Fibroblast of peridontal ligament (primary cell): ENCODE measurements around the gene TAGLN2.

Experiments used
- DNase-seq: peaks from one replicate; pipeline ENCODE4 v3.0.0-alpha.2; 2010; ENCODE audit errors: extremely low read depth

Gene TAGLN2

DNA sequence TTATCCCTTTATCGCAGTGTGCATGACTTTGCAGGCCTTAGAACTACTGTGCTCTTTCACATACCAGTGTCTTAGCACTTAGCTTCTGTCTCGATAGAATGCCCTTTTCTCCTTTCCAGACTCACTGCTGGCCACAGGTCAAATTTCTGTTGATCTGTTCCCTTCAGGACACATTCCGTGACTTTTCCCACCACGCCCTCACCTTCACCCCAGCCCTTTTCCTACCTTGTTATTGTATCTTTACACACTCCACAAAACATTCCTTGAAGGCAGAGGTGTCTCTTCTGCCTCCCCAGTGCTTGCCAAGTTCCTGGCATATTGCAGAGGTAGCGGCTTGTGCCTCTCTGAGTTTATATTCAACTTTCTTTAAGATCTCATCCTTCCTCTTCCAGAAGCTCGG lies 23.8 kb upstream of the TAGLN2 start:
- DNase-seq, result no peak

DNA sequence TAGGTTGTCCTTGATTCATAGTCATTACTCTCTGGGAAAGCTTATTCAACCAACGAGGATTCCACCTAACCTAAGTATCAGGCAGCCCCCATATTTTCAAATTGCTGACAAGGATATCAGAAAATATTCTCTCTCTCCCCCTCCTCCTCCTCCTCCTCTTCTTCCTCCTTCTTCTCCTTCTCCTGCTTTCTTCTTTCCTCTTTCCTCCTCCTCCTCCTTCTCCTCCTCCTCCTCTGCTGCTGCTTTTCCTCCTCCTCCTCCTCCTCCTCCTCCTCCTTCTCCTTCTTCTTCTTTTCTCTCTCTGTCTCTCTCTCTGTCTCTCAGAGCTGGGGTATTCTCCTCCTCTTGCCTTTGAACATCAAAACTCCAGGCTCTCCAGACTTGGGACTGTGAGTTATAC lies 22.6 kb upstream of the TAGLN2 start:
- DNase-seq, result no peak

DNA sequence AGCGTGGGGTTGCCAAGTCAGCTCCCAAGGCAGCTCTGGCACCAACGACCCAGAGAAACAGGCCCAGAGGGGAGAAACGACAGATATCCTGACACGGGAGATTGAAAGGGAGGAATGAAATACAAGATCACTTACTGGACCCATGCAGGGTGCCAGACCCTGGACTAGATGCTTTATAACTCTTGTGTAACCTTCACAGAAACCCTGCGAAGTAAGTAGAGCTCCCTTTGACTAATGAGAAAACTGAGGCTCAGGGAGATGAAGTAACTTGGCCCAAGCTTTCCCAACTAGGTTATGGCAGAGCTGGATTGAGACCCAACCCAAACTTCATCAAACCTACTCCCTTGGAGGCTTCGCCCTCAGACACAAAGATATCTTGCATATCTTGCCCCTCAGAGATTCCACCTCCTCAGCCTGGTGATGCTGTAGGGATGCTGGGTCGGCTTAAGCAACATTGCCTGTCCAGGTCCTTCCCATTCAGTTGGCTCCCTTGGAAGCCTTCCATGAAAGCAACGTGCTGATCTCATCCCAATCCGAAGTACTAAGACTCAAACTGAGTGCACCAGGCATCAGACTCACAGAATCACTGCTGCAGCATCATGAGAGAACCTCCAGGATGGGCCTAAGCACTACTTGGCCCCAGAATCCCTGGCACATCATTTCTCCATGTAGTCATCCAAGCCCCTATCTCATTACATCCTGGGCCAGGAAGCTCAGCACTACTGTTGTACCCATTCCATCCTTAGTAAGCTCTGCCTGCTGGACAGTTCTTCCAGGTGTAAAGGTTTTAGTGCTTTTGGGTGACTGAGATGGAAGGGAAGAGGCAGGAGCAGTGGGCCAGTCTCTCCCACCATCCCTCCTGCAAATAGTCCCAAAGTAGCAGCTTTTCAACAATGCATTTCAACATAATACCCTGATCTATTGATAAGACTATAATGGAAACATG lies 21.2 kb upstream of the TAGLN2 start:
- no peak for DNase-seq

DNA sequence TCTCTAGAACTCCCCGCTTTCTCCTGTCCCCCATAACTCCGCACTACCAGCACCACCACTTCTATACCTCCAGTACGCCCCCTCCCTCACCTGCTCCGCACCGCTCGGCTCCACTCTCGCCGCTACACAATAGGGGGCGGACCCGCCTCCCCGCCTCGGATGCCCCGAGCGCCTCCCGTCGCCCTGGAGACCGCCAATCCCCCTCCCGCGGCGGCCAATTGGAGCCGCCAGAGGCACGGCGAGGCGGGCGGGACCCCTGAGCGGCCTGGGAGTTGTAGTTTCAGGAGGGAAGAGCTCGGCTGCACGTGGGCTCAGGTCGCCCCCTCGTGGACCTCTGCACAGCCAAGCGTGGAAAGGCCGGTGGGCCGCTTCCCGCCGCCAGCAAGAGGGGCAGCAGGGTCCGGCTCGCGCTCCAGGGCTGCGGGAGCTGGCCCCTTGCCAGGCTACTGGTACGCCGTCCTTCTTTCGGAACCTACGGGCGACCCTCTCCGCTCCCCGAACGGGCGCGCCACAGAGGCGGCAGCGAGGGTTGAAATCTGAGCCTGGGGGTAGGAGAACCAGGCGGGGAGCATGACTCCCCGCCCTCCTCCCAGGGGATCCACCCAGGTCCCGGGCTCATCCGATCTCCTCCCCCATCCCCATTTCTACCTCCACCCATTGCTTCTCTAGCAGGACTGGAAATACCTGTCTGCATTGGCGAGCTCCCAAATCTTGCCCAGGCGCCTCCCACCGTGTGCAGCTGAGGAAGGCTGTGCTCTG lies 20.4 kb upstream of the TAGLN2 start, which contains the start of gene IGSF9:
Gene IGSF9 (minus strand): TSS at position 131 of the 759 bp plus-strand sequence. CDS start 2,159 bp downstream, outside the sequence.
- DNase-seq, result peak; percentile 29

DNA sequence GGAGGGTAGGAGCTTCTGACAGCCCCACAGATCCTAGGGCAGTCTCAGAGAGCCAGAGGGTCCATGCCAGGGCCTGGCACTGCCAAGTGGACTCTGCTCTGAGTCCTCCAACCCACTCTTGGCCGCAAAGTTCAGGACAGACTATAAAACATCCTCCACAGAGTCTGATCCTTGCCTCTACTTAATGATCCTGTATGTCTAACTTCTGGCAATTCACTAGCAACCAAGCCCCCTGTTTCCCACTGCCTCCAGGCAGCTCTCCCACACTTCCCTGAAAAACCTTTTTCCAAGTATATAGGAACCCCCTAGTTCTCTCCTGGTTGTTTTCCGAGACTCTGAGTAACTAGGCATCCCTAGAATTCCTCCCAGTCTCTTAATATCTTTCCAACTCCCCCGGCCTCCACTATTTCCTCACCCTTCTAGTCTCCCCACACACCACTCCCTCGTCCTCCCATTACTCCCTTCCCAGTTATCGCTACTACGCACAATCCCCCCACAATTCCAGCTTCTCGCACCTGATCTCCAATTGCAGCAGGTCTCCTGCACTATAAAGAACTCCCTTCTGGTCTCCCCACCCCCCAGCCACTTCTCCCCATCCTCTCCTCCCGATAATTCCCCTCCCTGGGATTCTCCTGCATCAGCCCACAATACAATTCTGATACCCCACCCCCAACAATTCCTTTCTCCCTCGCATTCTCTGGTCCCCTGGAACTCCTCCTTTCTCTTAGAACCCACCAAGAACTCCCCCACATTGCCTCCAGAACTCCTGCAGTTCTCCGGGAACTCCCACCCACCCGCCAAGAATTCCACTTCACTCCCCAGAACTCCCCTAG lies 19.5 kb upstream of the TAGLN2 start:
- DNase-seq, result no peak

DNA sequence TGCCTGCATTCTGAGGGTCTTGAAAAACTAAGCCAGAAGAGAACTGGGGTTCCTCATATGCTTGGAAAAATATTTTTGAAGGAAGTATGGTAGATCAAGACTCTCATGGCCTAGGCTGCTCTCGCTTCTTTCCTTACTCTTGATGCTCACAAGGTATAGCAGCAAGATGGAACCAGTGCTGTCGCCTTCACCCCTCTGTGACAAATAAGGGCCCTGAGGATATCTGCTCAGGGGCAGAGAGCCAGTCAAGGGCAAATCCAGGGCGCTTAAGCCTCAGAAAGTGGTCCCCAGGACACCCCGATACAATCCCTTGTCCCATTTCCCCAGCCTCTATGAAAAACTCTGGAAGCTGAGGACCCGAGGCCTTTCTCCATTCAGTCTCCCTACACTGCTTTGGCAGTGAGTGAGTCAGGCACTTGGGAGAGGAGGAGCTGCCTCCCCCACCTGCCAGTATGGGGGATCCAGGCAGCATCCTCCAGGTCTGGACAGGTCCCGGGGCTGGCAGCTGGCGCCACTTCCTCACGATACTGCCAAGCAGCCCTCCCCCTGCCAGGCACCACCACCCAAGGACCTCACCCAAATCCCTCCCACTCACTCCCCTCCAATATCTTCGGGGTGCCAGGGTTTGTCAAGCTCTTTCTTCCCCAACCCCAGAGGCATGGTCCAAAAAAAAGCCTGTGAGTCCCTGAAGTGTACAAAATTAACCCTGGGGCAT lies 18.8 kb upstream of the TAGLN2 start:
- no peak for DNase-seq

DNA sequence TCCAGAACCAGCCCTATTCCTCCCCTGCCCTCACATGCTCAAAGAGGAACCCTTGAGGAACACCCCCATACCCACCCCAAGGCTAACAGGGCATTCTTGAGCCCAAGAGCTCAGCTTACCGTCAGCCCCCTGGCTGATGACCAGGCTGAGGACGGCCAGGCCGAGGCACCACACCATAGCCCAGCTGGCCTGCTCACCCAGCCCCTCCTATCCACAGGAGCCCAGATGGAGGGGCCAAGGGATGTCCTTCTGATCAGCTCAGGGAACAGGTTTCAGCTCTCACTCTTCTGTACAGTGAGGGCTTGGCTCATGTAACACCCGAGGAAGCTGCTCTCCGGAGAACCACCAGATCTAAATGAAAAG lies 18.0 kb upstream of the TAGLN2 start:
- no peak for DNase-seq

DNA sequence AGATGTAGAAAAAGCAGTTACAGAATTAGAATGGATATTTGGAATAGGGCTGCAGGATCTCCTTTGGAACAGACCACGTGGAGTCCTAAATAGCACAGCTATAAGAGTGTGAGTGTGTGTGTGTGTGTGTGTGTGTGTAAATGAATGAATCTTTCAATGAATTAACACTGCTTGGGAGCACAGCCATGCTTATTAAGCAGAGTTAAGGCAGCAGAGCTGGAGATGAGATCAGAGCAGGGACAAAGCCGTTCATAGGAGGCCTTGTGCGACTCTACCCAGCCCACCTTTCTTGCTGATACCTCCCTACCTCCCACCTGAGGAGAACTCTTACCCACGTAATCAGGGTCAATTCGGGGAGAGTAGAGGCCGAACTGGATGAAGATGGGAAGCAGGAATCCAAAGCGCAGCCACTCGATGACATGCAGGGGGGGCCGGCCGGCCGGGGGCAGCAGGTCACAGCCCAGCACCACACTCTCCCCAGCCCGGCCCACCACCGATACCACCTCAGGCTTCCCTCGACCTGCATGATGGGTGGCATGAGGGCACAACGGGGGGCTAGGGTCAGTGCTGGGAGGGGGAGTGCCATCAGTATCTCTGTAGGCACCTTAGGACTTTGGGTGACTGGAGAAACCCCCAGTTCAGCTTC lies 17.4 kb upstream of the TAGLN2 start:
- DNase-seq, result no peak

DNA sequence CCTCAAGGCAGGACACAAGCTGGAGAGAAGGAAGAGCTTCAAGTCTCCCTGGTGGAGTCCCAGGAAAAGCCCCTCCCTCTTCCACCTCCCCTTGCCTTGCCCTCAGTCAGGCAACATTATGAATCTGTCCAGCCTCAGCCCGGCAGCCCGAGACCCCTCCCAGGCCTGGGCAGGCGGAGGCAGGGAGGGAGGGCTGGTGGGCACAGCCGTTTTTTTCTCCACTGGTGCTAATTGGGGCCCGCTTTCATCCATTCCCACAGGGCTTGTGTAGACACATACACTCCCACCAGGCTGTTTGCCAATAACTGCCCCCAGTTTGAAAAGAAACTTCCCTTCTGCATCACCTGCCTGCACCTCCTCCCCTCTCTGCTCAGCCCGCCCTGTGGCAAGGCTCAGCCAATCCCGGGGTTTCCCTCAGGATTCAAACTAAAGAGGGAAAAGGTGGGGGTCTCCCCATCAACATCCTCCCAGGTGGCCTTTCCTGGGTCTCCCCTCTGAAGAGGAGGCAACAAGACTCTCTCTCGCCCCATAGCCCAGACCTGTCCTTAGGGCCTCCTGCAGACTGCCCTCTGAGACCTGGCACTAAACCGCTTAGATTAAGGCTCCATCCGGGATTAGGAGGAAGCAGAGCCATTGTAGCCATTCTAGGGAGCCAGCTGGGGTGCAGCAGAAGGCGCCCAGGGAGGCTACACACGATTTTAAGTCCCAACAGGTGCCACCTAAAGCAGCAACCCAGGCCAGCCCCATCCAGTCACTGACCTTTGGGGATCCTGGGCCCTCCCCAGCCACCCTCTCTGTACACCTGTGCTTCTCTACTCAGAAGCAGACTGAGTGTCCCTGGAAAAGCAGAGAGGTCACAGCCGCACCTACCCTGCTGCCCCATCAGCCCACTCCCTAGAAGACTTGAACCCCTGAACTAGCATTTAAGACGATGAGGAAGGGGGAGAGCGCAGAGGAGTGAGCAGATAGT lies 16.6 kb upstream of the TAGLN2 start:
- no peak for DNase-seq

DNA sequence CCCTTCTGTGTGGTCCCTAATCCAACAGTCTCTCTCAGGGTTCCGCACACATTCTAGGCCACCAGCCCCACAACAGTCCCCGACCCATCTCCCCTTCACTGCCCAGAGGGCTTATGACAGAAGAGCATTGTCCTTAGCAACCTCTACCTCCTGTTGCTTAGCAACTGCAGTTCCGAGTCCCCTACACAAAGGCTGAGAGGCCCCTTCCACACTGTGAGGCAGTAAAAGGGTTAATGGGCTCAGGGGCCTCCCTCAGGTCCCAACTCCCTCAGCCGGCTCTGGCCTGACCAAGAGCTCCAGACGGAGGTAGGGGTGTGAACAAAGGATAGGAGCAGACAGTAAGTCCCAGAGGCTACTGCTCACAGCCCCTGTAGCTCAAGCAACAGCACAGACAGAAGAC lies 15.8 kb upstream of the TAGLN2 start:
- DNase-seq, result no peak

DNA sequence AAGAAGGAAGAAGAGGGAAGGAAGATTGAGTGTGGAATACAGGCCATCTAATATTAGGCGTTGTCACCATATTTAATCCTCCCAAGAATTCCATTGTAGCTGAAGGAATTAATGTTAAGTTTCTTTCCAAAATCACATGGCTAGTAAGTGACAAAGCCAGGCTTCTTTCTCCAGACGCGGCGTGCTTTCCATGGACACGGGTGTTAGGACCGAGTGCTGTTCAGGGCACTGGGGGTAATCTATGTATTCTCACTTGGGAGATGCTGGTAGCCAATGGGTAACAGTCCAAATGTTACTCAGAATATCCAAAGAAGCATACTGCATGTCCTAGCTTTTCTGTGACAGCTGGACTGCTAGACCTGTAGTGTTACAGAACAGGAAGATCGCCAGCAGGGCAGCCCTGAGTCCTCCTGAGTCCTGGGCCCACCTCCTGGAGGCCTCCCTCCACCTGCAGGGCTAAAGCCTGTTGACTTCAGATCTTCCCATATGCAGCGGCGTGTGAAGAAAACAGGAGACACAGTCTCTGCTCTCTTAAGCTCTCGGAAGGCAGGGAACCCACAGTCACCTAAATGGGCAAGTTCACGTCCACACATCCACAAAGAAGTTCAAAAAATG lies 14.8 kb upstream of the TAGLN2 start:
- DNase-seq, result no peak

DNA sequence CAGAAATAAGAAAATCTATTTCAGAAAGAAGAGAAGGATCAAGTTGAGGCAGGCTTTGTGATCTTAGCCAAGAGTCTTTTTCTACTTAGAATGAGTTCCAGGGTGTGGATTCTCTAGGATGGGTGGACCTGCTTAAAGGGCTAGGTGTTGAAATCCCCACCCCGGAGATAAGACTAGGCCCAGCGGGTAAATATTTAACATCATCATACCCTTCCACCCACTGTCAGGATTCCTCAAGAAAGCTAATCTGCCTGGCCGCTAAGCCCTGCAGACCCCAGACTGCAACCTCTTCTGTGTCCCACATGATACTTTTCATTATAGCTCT lies 14.3 kb upstream of the TAGLN2 start:
- no peak for DNase-seq

DNA sequence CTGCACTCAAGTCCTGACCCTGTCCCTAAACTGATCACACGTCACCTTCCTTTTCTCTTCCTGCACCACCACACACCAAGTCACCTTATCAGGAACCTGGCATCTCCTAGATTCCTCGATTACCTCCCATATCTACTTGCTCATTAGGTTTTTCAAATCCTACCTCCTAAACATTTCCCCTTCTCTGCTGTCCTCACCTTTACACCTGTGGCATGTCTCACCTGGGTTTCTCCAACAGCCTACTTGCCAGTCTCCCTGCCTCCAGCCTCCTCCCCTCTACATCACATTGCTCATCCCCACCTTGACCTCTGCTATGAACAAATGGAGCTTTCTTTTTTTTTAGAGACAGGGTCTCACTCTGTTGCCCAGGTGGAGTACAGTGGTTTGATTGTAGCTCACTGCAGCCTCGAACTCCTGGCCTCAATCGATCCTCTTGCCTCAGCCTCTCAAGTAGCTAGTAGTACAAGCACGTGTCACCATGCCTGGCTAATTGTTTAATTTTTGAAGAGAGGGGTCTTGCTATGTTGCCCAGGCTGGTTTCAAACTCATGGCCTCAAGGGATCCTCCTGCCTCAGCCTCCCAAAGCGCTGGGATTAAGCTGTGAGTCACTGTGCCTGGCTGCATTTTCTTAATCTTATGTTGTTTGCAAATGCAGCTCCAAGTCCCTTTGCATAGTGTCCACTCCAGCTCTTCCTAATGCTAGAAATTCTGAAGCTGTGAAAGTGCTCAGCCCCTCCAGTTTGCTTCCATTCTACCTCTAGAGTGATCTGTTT lies 13.8 kb upstream of the TAGLN2 start:
- no peak for DNase-seq

DNA sequence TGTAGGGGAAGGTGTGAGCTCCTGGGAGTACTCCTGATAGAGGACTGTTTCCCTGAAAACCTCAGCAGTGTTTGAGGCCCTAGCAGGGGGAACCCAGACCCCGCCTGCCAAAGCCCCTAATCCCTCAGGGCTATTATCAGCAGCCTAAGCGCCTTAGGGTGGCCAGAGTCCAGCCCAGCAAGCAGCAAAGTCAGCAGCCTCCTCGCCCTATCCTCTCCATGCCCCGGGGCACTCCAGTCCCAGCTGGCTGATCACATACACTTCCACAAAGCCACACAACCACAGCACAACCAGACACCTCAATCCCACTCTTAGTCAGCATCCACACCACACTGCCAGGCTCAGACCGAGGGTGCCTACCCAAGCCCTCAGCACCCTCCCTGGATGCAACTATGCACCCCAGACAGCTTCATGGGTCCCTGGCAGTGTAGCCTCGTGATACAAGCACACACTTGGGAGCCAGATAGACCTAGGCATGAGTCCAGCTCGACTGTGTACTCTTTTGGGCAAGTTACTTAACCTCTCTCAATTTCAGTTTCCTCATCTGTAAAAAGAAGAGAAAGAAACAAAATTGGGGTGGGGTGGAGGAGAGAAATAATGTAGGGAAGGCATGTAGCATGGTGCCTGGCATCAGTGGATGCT lies 13.0 kb upstream of the TAGLN2 start:
- DNase-seq, result no peak

DNA sequence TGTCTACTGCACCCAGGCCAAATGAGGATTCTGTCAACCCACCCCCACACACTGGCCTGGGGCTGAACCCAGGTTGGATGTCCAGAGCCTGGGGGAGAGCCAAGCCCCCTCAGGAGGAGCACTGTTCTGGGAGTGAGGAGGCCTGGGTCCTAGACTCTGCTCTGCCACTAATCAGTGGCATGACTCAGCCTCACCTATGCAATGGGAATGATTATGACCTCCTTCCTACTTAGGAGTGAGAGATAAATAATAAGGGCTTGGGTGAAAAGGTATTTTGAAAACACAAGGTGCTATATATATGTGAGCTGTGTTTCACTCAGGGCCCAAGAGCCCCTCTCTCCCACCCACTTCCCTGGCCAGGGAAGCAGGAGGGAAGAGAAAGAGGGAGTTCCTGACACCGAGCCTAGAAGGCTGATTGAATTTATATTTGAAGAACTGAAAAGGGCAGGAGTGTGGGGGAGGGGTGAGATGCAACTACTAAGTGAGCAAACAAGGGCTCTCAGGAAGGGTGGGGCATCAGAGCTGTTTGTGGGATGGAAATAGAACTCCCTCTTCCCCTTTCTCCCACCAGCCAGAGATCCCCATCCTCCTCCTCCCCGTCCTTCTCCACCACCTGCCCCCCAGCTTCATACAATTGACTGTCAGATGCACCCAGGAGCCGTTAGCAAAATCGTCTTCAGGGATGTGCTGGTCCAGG lies 11.9 kb upstream of the TAGLN2 start:
- DNase-seq, result no peak

DNA sequence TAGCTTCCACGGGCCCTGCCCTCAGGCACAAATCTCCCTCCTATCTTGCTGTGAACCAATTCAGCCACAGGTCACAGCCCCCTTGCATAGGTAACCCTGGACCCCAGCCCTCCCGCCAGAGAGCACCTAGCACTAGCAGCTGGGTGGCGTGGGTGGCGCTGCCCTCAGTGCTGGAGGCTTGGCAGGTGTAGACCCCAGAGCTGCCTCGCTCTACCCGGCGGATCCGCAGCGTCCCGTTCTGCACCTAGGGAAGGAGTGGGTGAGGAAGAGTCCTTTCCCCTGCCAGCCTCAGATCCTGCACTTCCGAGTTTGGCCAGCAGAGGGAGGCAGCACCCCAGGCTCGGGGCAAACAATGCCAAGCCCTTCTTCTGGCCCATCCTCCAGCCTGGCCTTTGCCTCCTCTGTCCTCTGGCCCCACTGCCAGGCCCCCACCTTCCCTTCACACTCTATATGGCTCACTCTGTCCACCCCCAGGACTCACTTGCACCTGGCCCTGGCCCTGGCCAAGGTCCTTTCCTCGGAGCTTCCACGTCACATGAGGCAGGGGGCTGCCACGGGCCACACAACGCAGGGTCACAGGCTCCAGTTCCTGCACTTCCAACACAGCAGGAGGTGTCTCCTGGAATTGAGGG lies 11.1 kb upstream of the TAGLN2 start:
- DNase-seq, result peak; percentile 45

DNA sequence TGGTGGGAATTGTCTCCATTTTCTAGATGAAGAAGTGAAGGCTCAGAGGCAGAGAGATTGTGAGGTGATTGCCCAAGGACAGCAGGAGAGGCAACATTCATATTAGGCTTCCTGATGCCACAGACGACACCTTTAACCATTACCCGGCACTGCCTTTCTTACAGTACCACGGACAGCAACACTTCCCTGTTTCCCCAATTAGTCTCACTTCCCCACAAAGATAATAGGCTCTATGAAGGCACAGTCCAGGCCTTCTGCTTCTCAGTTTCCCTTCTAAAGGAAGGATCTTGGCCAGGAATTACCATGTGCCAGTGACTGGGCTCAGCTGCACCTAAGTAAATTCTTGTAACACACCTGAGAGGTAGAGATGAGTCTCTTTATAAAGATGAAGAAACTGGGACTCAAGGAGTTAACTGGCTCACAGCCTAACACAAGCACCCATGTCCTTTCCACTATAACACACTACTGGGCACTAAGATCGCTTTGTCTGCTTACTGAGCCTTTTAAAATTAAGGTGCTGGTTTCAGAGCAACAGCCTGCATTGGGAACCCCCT lies 10.5 kb upstream of the TAGLN2 start:
- DNase-seq, result no peak
